Panc1 (cell line): ENCODE data around the gene IL3RA. TPM values are rescaled to one million over a fixed set of nuclear protein-coding genes. Genes with fewer than 3 reads are reported as not detected.

ENCODE experiments used
- ATAC-seq: fragments of 200-7000 bp; cut with Tn5 transposase; 2 replicates; pipeline ENCODE4 v1.9.1; 2020; ENCODE audit warnings: mild to moderate bottlenecking, moderate library complexity
- BruUV-seq: library from RNA; stranded (reverse); fragments of 400-500 nt; replicated peaks from 2 replicates; lab custom pipeline; 2021; lab: Mats Ljungman, UMichigan
- CTCF ChIA-PET: fragments of 300-600 bp; sonication (Branson Sonifier 250); formaldehyde crosslinking; loops from one replicate; lab custom pipeline; 2022; ENCODE audit warnings: antibody characterized with exemption; lab: Charles Lee
- POLR2A ChIA-PET: fragments of 300-600 bp; sonication (Branson Sonifier 250); formaldehyde crosslinking; loops from one replicate; lab custom pipeline; 2022; ENCODE audit warnings: antibody characterized with exemption; lab: Charles Lee
- DNase-seq: peaks from one replicate; pipeline ENCODE4 v3.0.0-alpha.2; 2010; ENCODE audit warnings: low read depth, low spot score
- H3K27ac ChIP-seq: 2 replicates; pipeline ENCODE4 v1.5.1; 2011; ENCODE audit warnings: mild to moderate bottlenecking, low read length, inconsistent platforms
- H3K27me3 ChIP-seq: fragments of 200-500 bp; sonication (Bioruptor generic); 2 replicates; pipeline ENCODE4 v1.6.0; 2014; ENCODE audit warnings: low read length, inconsistent platforms; ENCODE audit not compliant: control insufficient read depth, insufficient read depth
- H3K36me3 ChIP-seq: fragments of 200-500 bp; sonication (Bioruptor generic); 2 replicates; pipeline ENCODE4 v1.5.1; 2014; ENCODE audit warnings: inconsistent platforms, mild to moderate bottlenecking, low read length, moderate library complexity; ENCODE audit not compliant: control insufficient read depth, insufficient read depth
- H3K4me1 ChIP-seq: 2 replicates; pipeline ENCODE4 v1.5.1; 2011; ENCODE audit warnings: inconsistent platforms, mild to moderate bottlenecking, low read length, moderate library complexity; ENCODE audit not compliant: control insufficient read depth, insufficient read depth
- H3K4me3 ChIP-seq, 2 experiments: 2 replicates each; pipeline ENCODE4 v1.5.1; 2011 to 2012; ENCODE audit warnings: low read depth in 2 of 2, low read length in 2 of 2, mild to moderate bottlenecking in 2 of 2, inconsistent platforms in 1 of 2, moderate library complexity in 1 of 2
- H3K9me3 ChIP-seq: fragments of 200-500 bp; sonication (Bioruptor generic); 2 replicates; pipeline ENCODE4 v1.5.1; 2014; ENCODE audit warnings: low read depth, mild to moderate bottlenecking, inconsistent platforms, low read length, moderate library complexity; ENCODE audit not compliant: control insufficient read depth, insufficient read depth
- CTCF ChIP-seq: fragments of 450-650 bp; IDR thresholded peaks from 2 replicates; pipeline ENCODE4 v1.5.1; 2017; ENCODE audit warnings: mild to moderate bottlenecking
- POLR2AphosphoS5 ChIP-seq: IDR thresholded peaks from 2 replicates; pipeline ENCODE4 v1.6.1; 2012; ENCODE audit warnings: mild to moderate bottlenecking, low read depth, low read length, moderate library complexity
- SIN3A ChIP-seq: IDR thresholded peaks from 2 replicates; pipeline ENCODE4 v1.6.1; 2012; ENCODE audit warnings: low read depth, mild to moderate bottlenecking, low read length, moderate library complexity, borderline replicate concordance; ENCODE audit not compliant: insufficient read depth
- TCF7L2 ChIP-seq: IDR thresholded peaks from 2 replicates; pipeline ENCODE4 v1.6.1; 2011; ENCODE audit warnings: mild to moderate bottlenecking, low read depth, low read length, inconsistent platforms
- in situ Hi-C: cut with HindIII; loops from 2 replicates; pipeline ENCODE4 v1.10.0; 2016; ENCODE audit warnings: low sequenced_read_pairs, low pct_unique_long_range_greater_than_20kb
- intact Hi-C: fragments of 100-400 bp; cut with micrococcal nuclease; formaldehyde crosslinking; loops from one replicate; pipeline ENCODE4 v1.10.0; 2022; ENCODE audit not compliant: unreplicated experiment
- total RNA-seq: library from RNA; stranded (reverse); gene quantifications from one replicate; pipeline ENCODE4 v1.2.1, GENCODE V29; 2021; ENCODE audit not compliant: unreplicated experiment
- TF ChIP-seq, protein P1 (sequence below), 2 experiments: IDR thresholded peaks; 2 replicates each; pipeline ENCODE4 v1.6.1; 2011 to 2012; ENCODE audit warnings: low read depth in 2 of 2, control low read depth in 1 of 2, low read length in 1 of 2, mild to moderate bottlenecking in 1 of 2, moderate library complexity in 1 of 2; ENCODE audit not compliant: insufficient read depth in 1 of 2

IL3RA gene
- total RNA-seq, 1 experiment from 2014 or later, result 0.28 TPM

DNA sequence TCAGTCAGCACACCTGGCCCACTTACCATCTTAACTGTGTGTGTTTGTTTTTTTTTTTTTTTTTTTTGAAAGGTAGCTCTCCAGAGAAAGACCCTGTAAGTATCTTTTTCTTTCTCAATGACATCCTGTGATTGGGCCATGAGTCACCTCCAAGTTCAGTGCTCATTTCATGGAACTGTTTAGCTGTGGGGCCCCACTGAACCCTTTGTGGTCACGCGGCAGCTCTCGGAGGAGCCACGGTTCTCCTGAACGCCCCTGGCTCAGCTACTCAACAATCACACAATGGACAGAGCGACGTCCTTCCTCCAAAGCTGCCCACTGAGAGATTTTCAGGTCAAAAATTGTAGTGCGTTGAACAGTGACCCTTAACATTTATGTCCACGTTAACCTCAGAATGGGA lies 14.2 kb upstream of the IL3RA start:
- no peaks in the 10 kb centered on the region for H3K4me1 ChIP-seq
- BruUV-seq, result no TSS peak
- H3K9me3 ChIP-seq, result no peaks in the 10 kb centered on the region
- no peak for ATAC-seq
- no peak overlapping the region for H3K27ac ChIP-seq
- ChIA-PET POLR2A (no interaction called here), CTCF (no interaction called here)
- H3K27me3 ChIP-seq, result no peaks in the 10 kb centered on the region
- DNase-seq, result no peak
- in situ Hi-C loops, result no loop called here
- H3K4me3 ChIP-seq, result no peak overlapping the region
- TF ChIP-seq CTCF (no peak), TCF7L2 (no peak), POLR2AphosphoS5 (no peak)
- TF ChIP-seq, protein P1, sequence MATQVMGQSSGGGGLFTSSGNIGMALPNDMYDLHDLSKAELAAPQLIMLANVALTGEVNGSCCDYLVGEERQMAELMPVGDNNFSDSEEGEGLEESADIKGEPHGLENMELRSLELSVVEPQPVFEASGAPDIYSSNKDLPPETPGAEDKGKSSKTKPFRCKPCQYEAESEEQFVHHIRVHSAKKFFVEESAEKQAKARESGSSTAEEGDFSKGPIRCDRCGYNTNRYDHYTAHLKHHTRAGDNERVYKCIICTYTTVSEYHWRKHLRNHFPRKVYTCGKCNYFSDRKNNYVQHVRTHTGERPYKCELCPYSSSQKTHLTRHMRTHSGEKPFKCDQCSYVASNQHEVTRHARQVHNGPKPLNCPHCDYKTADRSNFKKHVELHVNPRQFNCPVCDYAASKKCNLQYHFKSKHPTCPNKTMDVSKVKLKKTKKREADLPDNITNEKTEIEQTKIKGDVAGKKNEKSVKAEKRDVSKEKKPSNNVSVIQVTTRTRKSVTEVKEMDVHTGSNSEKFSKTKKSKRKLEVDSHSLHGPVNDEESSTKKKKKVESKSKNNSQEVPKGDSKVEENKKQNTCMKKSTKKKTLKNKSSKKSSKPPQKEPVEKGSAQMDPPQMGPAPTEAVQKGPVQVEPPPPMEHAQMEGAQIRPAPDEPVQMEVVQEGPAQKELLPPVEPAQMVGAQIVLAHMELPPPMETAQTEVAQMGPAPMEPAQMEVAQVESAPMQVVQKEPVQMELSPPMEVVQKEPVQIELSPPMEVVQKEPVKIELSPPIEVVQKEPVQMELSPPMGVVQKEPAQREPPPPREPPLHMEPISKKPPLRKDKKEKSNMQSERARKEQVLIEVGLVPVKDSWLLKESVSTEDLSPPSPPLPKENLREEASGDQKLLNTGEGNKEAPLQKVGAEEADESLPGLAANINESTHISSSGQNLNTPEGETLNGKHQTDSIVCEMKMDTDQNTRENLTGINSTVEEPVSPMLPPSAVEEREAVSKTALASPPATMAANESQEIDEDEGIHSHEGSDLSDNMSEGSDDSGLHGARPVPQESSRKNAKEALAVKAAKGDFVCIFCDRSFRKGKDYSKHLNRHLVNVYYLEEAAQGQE (IDR thresholded peaks at IDR 0.05; ENCODE audit: insufficient read depth in 1 of 2, low read depth in 2 of 2, low read length in 1 of 2), result no peak
- intact Hi-C loops, result no loop called here
- no peaks in the 10 kb centered on the region for H3K36me3 ChIP-seq

GRCh38 chrX:1323315-1323714 lies 13.3 kb upstream of the IL3RA start:
- no peaks in the 10 kb centered on the region for H3K4me1 ChIP-seq
- H3K9me3 ChIP-seq, result no peaks in the 10 kb centered on the region
- in situ Hi-C loops, result no loop called here
- H3K27me3 ChIP-seq, result no peaks in the 10 kb centered on the region
- peak; percentile 12 for DNase-seq
- TF ChIP-seq SIN3A (no peak), CTCF (peak; percentile 76)
- intact Hi-C loops, result no loop called here
- ChIA-PET POLR2A (no interaction called here), CTCF (no interaction called here)
- no peak overlapping the region for H3K4me3 ChIP-seq
- H3K27ac ChIP-seq, result no peak overlapping the region
- ATAC-seq, result peak; percentile 91
- no TSS peak for BruUV-seq
- H3K36me3 ChIP-seq, result no peaks in the 10 kb centered on the region
